Fibroblast of pulmonary artery (primary cell): ENCODE data around the gene SDK2.
"Not testable (repeated sequence)": the region's sequence is repeated elsewhere in the genome, so short reads cannot be mapped to it uniquely, and the experiment has no call there.

Experiments used
- DNase-seq: peaks from one replicate; pipeline ENCODE4 v3.0.0-alpha.2; 2010; ENCODE audit warnings: low read depth
- H3K4me3 ChIP-seq: replicated peaks from 2 replicates; pipeline ENCODE4 v1.5.1; 2011; ENCODE audit warnings: low read depth, mild to moderate bottlenecking, control low read depth, low read length, moderate library complexity
- CTCF ChIP-seq: IDR thresholded peaks from 2 replicates; pipeline ENCODE4 v1.5.1; 2011; ENCODE audit warnings: mild to moderate bottlenecking, control low read depth, low read length, inconsistent platforms; ENCODE audit errors: missing control alignments

The SDK2 gene

GRCh38 chr17:73316919-73317505 lies 327.2 kb downstream of the SDK2 start:
- H3K4me3 ChIP-seq, result no peak overlapping the region
- DNase-seq, result peak; percentile 46
- TF ChIP-seq CTCF, result no peak

GRCh38 chr17:73315471-73315870 lies 328.8 kb downstream of the SDK2 start:
- no peak for DNase-seq
- no peak for TF ChIP-seq CTCF
- H3K4me3 ChIP-seq, result no peak overlapping the region

GRCh38 chr17:73313526-73314127 lies 330.6 kb downstream of the SDK2 start:
- H3K4me3 ChIP-seq, result no peak overlapping the region
- no peak for TF ChIP-seq CTCF
- DNase-seq, result peak; percentile 46

- not testable (repeated sequence) for H3K4me3 ChIP-seq
These were observed 331.4 kb downstream of the SDK2 start for GRCh38 chr17:73312887-73313286.

GRCh38 chr17:73311781-73312641 lies 332.2 kb downstream of the SDK2 start, which contains the start of gene CDC42EP4:
TSS of gene CDC42EP4 (minus strand) at chr17:73312001. CDS start at chr17:73286500, 25,501 bp downstream.
- DNase-seq, result peak; percentile 94
- H3K4me3 ChIP-seq, result peak within 1 kb of the TSS; percentile 97
- no peak for TF ChIP-seq CTCF

More at GRCh38 chr17:73312887-73313286, 331.4 kb downstream of the SDK2 start:
- DNase-seq, result not testable (repeated sequence)

- no peak for TF ChIP-seq CTCF
- no peak for DNase-seq
- peak overlapping the region; percentile 97 for H3K4me3 ChIP-seq
These were observed 332.8 kb downstream of the SDK2 start for GRCh38 chr17:73311428-73311780.
